ENCODE data around the gene STUM. TPM values are rescaled to one million over a fixed set of nuclear protein-coding genes. Genes with fewer than 3 reads are reported as not detected.
"Not testable (repeated sequence)": the region's sequence is repeated elsewhere in the genome, so short reads cannot be mapped to it uniquely, and the experiment has no call there.

The STUM gene
- total RNA-seq, 1 donor from 2014 or later = 0.55 TPM

- H3K27ac Mint-ChIP-seq = no peak overlapping the region
- no peaks in the 10 kb centered on the region for H3K9me3 Mint-ChIP-seq (ENCODE audit: low read depth)
- no peak for TF ChIP-seq CTCF (IDR thresholded peaks at IDR 0.05; ENCODE audit: unreplicated experiment)
- no peak for DNase-seq (ENCODE audit: low spot score, unreplicated experiment)
- H3K4me3 Mint-ChIP-seq (ENCODE audit: low read depth) = no peak overlapping the region
- peaks cover 22% of the 10 kb centered on the region for H3K27me3 Mint-ChIP-seq
- H3K36me3 Mint-ChIP-seq (ENCODE audit: insufficient read depth) = no peaks in the 10 kb centered on the region
- no peaks in the 10 kb centered on the region for H3K4me1 Mint-ChIP-seq (ENCODE audit: low read depth)
Observed at GRCh38 chr1:226590614-226591013, 42.0 kb downstream of the STUM start.

GRCh38 chr1:226593541-226593940 lies 45.0 kb downstream of the STUM start:
- TF ChIP-seq CTCF (IDR thresholded peaks at IDR 0.05; ENCODE audit: unreplicated experiment) = no peak
- no peak overlapping the region for H3K4me3 Mint-ChIP-seq (ENCODE audit: low read depth)
- H3K4me1 Mint-ChIP-seq (ENCODE audit: low read depth) = no peaks in the 10 kb centered on the region
- H3K9me3 Mint-ChIP-seq (ENCODE audit: low read depth) = no peaks in the 10 kb centered on the region
- DNase-seq (ENCODE audit: low spot score, unreplicated experiment) = no peak
- no peak overlapping the region for H3K27ac Mint-ChIP-seq
- no peaks in the 10 kb centered on the region for H3K36me3 Mint-ChIP-seq (ENCODE audit: insufficient read depth)
- peaks cover 29% of the 10 kb centered on the region for H3K27me3 Mint-ChIP-seq

GRCh38 chr1:226596531-226597165 lies 48.1 kb downstream of the STUM start:
- H3K27me3 Mint-ChIP-seq = peaks cover 25% of the 10 kb centered on the region
- no peak overlapping the region for H3K27ac Mint-ChIP-seq
- H3K9me3 Mint-ChIP-seq (ENCODE audit: low read depth) = no peaks in the 10 kb centered on the region
- H3K4me1 Mint-ChIP-seq (ENCODE audit: low read depth) = no peaks in the 10 kb centered on the region
- DNase-seq (ENCODE audit: low spot score, unreplicated experiment) = no peak
- no peaks in the 10 kb centered on the region for H3K36me3 Mint-ChIP-seq (ENCODE audit: insufficient read depth)
- H3K4me3 Mint-ChIP-seq (ENCODE audit: low read depth) = no peak overlapping the region
- TF ChIP-seq CTCF (IDR thresholded peaks at IDR 0.05; ENCODE audit: unreplicated experiment) = no peak

- TF ChIP-seq CTCF (IDR thresholded peaks at IDR 0.05; ENCODE audit: unreplicated experiment) = no peak
- Mint-ChIP-seq H3K27me3 (peaks cover 25% of the 10 kb centered on the region), H3K4me3 (ENCODE audit: low read depth) (no peak overlapping the region), H3K4me1 (ENCODE audit: low read depth) (no peaks in the 10 kb centered on the region), H3K36me3 (ENCODE audit: insufficient read depth) (no peaks in the 10 kb centered on the region), H3K27ac (no peak overlapping the region), H3K9me3 (ENCODE audit: low read depth) (no peaks in the 10 kb centered on the region)
- DNase-seq (ENCODE audit: low spot score, unreplicated experiment) = no peak
Observed at GRCh38 chr1:226597616-226598454, 49.3 kb downstream of the STUM start.

- H3K36me3 Mint-ChIP-seq (ENCODE audit: insufficient read depth) = no peaks in the 10 kb centered on the region
- no peak for TF ChIP-seq CTCF (IDR thresholded peaks at IDR 0.05; ENCODE audit: unreplicated experiment)
- no peaks in the 10 kb centered on the region for H3K4me1 Mint-ChIP-seq (ENCODE audit: low read depth)
- H3K27ac Mint-ChIP-seq = no peak overlapping the region
- H3K9me3 Mint-ChIP-seq (ENCODE audit: low read depth) = no peaks in the 10 kb centered on the region
- DNase-seq (ENCODE audit: low spot score, unreplicated experiment) = no peak
- no peak overlapping the region for H3K4me3 Mint-ChIP-seq (ENCODE audit: low read depth)
- peaks cover 23% of the 10 kb centered on the region for H3K27me3 Mint-ChIP-seq
Observed at GRCh38 chr1:226598455-226598849, 49.9 kb downstream of the STUM start.

- not testable (repeated sequence) for H3K36me3 Mint-ChIP-seq (ENCODE audit: insufficient read depth); H3K4me1 Mint-ChIP-seq (ENCODE audit: low read depth); H3K27ac Mint-ChIP-seq; DNase-seq (ENCODE audit: low spot score, unreplicated experiment); H3K4me3 Mint-ChIP-seq (ENCODE audit: low read depth); H3K9me3 Mint-ChIP-seq (ENCODE audit: low read depth)
- H3K27me3 Mint-ChIP-seq = peaks cover 22% of the 10 kb centered on the region
Observed at GRCh38 chr1:226598955-226599354, 50.4 kb downstream of the STUM start.
